DND-41 (cell line): Measurements from ENCODE around the gene CS.

ENCODE experiments used
- CTCF ChIP-seq: IDR thresholded peaks from 2 replicates; pipeline ENCODE4 v1.5.1; 2012; ENCODE audit warnings: borderline replicate concordance, low read length, moderate library complexity, mild to moderate bottlenecking; ENCODE audit not compliant: poor library complexity, severe bottlenecking; ENCODE audit errors: extremely low read depth
- EZH2 ChIP-seq: IDR thresholded peaks from 3 replicates; pipeline ENCODE4 v1.6.1; 2012; ENCODE audit warnings: borderline replicate concordance, low read depth, mild to moderate bottlenecking, moderate library complexity, low read length, inconsistent platforms; ENCODE audit not compliant: severe bottlenecking

- TF ChIP-seq CTCF: no peak
- TF ChIP-seq EZH2: no peak
These were observed 42.6 kb downstream of the CS start for GRCh38 chr12:56257491-56258067.
